Measurements from ENCODE around the gene LANCL1. TPM values are rescaled to one million over a fixed set of nuclear protein-coding genes. Genes with fewer than 3 reads are reported as not detected.

LANCL1 gene
- total RNA-seq, 2 experiments from 2014 or later, result 34.0 to 36.9 TPM

GRCh38 chr2:210443527-210443926 is 33.0 kb downstream of the LANCL1 start:
- Mint-ChIP-seq H3K4me3 (no peak overlapping the region), H3K4me1 (ENCODE audit: low read depth) (peaks cover 12% of the 10 kb centered on the region), H3K36me3 (ENCODE audit: low read depth) (peaks cover 40% of the 10 kb centered on the region), H3K27ac (no peak overlapping the region), H3K27me3 (no peaks in the 10 kb centered on the region), H3K9me3 (peaks cover 15% of the 10 kb centered on the region)
- DNase-seq (no peak), ATAC-seq (no peak)
- CTCF ChIA-PET, result interaction anchor here (1.2 kb wide), 1 partner anchor 10 kb away, joined by 3 read pairs; no protein-coding TSS in a partner anchor
- TF ChIP-seq, protein P1, sequence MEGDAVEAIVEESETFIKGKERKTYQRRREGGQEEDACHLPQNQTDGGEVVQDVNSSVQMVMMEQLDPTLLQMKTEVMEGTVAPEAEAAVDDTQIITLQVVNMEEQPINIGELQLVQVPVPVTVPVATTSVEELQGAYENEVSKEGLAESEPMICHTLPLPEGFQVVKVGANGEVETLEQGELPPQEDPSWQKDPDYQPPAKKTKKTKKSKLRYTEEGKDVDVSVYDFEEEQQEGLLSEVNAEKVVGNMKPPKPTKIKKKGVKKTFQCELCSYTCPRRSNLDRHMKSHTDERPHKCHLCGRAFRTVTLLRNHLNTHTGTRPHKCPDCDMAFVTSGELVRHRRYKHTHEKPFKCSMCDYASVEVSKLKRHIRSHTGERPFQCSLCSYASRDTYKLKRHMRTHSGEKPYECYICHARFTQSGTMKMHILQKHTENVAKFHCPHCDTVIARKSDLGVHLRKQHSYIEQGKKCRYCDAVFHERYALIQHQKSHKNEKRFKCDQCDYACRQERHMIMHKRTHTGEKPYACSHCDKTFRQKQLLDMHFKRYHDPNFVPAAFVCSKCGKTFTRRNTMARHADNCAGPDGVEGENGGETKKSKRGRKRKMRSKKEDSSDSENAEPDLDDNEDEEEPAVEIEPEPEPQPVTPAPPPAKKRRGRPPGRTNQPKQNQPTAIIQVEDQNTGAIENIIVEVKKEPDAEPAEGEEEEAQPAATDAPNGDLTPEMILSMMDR (IDR thresholded peaks at IDR 0.05), result no peak
- intact Hi-C loops (cut with micrococcal nuclease), result no loop called here
- POLR2A ChIA-PET, result no interaction called here

DNA sequence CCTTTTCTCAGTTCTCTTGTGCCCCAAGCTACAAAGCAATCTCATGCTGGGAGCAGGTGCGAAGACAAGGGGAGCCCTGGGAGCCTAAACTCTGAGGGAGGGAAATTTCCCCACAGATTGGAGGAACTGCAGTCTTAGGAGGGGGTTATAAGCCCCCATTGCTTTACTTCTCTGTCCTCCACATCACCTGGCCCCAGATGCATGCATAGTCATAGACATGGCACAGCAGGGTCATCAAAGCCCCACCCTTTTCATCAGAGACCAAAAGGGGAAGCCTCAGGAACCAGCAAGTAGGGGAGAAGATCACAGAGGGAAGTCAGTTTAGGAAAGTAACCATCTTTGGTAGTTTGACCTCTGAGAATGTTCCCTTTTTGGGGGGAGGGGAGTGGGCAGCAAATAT is 33.7 kb downstream of the LANCL1 start:
- POLR2A ChIA-PET, result no interaction called here
- peaks cover 8% of the 10 kb centered on the region for H3K9me3 Mint-ChIP-seq
- CTCF ChIA-PET, result interaction anchor here (1.2 kb wide), 1 partner anchor 9 kb away, joined by 3 read pairs; no protein-coding TSS in a partner anchor
- TF ChIP-seq, protein P1 (IDR thresholded peaks at IDR 0.05), result no peak
- intact Hi-C loops (cut with micrococcal nuclease), result no loop called here
- ATAC-seq, result no peak
- H3K4me3 Mint-ChIP-seq, result no peak overlapping the region
- H3K4me1 Mint-ChIP-seq (ENCODE audit: low read depth), result peaks cover 12% of the 10 kb centered on the region
- DNase-seq, result no peak
- H3K27ac Mint-ChIP-seq, result no peak overlapping the region
- H3K27me3 Mint-ChIP-seq, result no peaks in the 10 kb centered on the region
- peaks cover 35% of the 10 kb centered on the region for H3K36me3 Mint-ChIP-seq (ENCODE audit: low read depth)

GRCh38 chr2:210442457-210442856 is 34.1 kb downstream of the LANCL1 start:
- H3K4me1 Mint-ChIP-seq (ENCODE audit: low read depth), result peaks cover 12% of the 10 kb centered on the region
- DNase-seq (no peak), ATAC-seq (no peak)
- H3K9me3 Mint-ChIP-seq, result peaks cover 5% of the 10 kb centered on the region
- no peak overlapping the region for H3K4me3 Mint-ChIP-seq
- ChIA-PET CTCF (interaction anchor here (1.2 kb wide), 1 partner anchor 9 kb away, joined by 3 read pairs; no protein-coding TSS in a partner anchor), POLR2A (interaction anchor here (0.9 kb wide), 1 partner anchor 139 kb away, joined by 3 read pairs; no protein-coding TSS in a partner anchor)
- peaks cover 31% of the 10 kb centered on the region for H3K36me3 Mint-ChIP-seq (ENCODE audit: low read depth)
- TF ChIP-seq, protein P1 (IDR thresholded peaks at IDR 0.05), result no peak
- H3K27ac Mint-ChIP-seq, result no peak overlapping the region
- H3K27me3 Mint-ChIP-seq, result no peaks in the 10 kb centered on the region
- intact Hi-C loops (cut with micrococcal nuclease), result no loop called here

GRCh38 chr2:210440206-210440605 is 36.4 kb downstream of the LANCL1 start:
- no peak overlapping the region for H3K4me3 Mint-ChIP-seq
- ATAC-seq (no peak), DNase-seq (no peak)
- H3K9me3 Mint-ChIP-seq, result no peaks in the 10 kb centered on the region
- no peak overlapping the region for H3K27ac Mint-ChIP-seq
- CTCF ChIA-PET, result no interaction called here
- POLR2A ChIA-PET, result no interaction called here
- intact Hi-C loops (cut with micrococcal nuclease), result no loop called here
- H3K27me3 Mint-ChIP-seq, result no peaks in the 10 kb centered on the region
- peaks cover 31% of the 10 kb centered on the region for H3K36me3 Mint-ChIP-seq (ENCODE audit: low read depth)
- TF ChIP-seq, protein P1 (IDR thresholded peaks at IDR 0.05), result no peak
- H3K4me1 Mint-ChIP-seq (ENCODE audit: low read depth), result peaks cover 6% of the 10 kb centered on the region

DNA sequence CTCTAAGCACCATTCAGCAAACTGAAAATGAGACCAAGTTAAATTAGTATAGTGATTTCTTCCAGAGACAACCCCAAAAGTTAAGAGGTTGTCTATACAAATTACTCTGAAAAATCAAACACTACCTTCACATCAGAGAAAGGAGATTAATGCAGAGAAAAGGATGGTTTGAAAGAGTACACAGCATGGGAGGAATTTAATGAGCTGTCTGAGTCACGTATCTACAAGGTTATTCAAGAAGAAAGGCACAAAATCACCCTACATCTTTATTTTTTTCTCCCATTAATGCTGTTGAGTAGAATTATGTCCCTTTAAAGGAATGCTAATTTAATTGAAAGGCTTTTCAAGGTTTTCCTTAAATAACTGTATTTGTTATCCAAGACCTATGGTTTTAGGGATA is 41.1 kb downstream of the LANCL1 start:
- intact Hi-C loops (cut with micrococcal nuclease), result no loop called here
- Mint-ChIP-seq H3K36me3 (ENCODE audit: low read depth) (peaks cover 73% of the 10 kb centered on the region), H3K4me1 (ENCODE audit: low read depth) (peaks cover 4% of the 10 kb centered on the region), H3K27me3 (no peaks in the 10 kb centered on the region), H3K27ac (no peak overlapping the region), H3K4me3 (no peak overlapping the region), H3K9me3 (peaks cover 11% of the 10 kb centered on the region)
- ChIA-PET POLR2A (no interaction called here), CTCF (interaction anchor here (1.0 kb wide), 1 partner anchor 18 kb away, joined by 3 read pairs; no protein-coding TSS in a partner anchor)
- TF ChIP-seq, protein P1 (IDR thresholded peaks at IDR 0.05), result no peak
- DNase-seq, result no peak
- ATAC-seq, result no peak

Measured in activated CD8-positive, alpha-beta T cell treated with anti-CD3 and anti-CD28 coated beads for 36 hours (primary cell).